NT2/D1 (cell line): ENCODE data around the gene RBM42.
"Not testable (repeated sequence)": the region's sequence is repeated elsewhere in the genome, so short reads cannot be mapped to it uniquely, and the experiment has no call there.

Source experiments
- DNase-seq: peaks from one replicate; pipeline ENCODE4 v3.0.0-alpha.2; 2011; ENCODE audit warnings: low read depth, low spot score
- H3K27me3 ChIP-seq: 2 replicates; pipeline ENCODE4 v1.6.0; 2011; ENCODE audit warnings: mild to moderate bottlenecking; ENCODE audit not compliant: insufficient read length, insufficient read depth
- H3K36me3 ChIP-seq: 2 replicates; pipeline ENCODE4 v1.6.1; 2011; ENCODE audit warnings: mild to moderate bottlenecking, low read length, mixed read lengths; ENCODE audit not compliant: insufficient read depth, insufficient read length
- H3K4me1 ChIP-seq: 2 replicates; pipeline ENCODE4 v1.5.1; 2011; ENCODE audit not compliant: insufficient read depth, insufficient read length
- H3K4me3 ChIP-seq: 2 replicates; pipeline ENCODE4 v1.5.1; 2011; ENCODE audit warnings: low read depth; ENCODE audit not compliant: insufficient read length
- H3K9ac ChIP-seq: 2 replicates; pipeline ENCODE4 v1.6.0; 2011; ENCODE audit warnings: low read depth; ENCODE audit not compliant: insufficient read length
- H3K9me3 ChIP-seq: 2 replicates; pipeline ENCODE4 v1.5.1; 2011; ENCODE audit warnings: mild to moderate bottlenecking, low read length; ENCODE audit not compliant: insufficient read depth
- SUZ12 ChIP-seq: IDR thresholded peaks from 2 replicates; pipeline ENCODE4 v1.6.1; 2011; ENCODE audit not compliant: insufficient read length, insufficient read depth; ENCODE audit errors: extremely low read depth
- YY1 ChIP-seq: IDR thresholded peaks from 2 replicates; pipeline ENCODE4 v1.6.1; 2011; ENCODE audit not compliant: insufficient read length, insufficient read depth
- ZNF274 ChIP-seq: IDR thresholded peaks from 2 replicates; pipeline ENCODE4 v1.6.1; 2011; ENCODE audit warnings: mild to moderate bottlenecking, low read depth, low read length

Gene RBM42

DNA sequence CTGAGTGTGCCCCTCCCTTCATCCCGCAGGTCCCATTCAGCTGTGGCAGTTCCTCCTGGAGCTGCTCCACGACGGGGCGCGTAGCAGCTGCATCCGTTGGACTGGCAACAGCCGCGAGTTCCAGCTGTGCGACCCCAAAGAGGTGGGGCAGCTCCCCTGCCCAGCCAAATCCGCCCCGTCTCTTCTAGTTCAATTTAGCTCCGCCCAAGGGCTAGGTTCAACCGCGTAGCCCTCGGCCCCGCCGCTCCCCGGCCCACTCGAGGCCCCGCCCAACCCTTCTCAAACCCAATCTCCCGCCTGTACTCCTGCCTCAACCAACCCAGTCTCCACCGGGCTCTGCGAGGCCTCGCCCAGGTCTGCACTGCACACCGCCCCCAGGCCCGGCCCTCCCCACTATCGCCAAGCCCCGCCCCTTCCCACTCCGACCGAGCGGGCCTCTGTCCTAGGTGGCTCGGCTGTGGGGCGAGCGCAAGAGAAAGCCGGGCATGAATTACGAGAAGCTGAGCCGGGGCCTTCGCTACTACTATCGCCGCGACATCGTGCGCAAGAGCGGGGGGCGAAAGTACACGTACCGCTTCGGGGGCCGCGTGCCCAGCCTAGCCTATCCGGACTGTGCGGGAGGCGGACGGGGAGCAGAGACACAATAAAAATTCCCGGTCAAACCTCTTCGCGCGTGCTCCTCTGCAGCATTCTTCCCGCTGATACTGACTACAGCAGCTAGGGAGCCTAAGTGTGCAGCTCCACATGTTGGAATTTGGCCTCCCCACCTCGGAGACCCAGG lies 15.6 kb downstream of the RBM42 start:
- Histone ChIP-seq H3K27me3 (no peaks in the 10 kb centered on the region), H3K4me3 (peak overlapping the region; percentile 56), H3K36me3 (no peaks in the 10 kb centered on the region), H3K9me3 (no peaks in the 10 kb centered on the region), H3K9ac (peak overlapping the region; percentile 72), H3K4me1 (peaks cover 9% of the 10 kb centered on the region)
- TF ChIP-seq YY1 (no peak), ZNF274 (no peak)
- peak; percentile 68 for DNase-seq

DNA sequence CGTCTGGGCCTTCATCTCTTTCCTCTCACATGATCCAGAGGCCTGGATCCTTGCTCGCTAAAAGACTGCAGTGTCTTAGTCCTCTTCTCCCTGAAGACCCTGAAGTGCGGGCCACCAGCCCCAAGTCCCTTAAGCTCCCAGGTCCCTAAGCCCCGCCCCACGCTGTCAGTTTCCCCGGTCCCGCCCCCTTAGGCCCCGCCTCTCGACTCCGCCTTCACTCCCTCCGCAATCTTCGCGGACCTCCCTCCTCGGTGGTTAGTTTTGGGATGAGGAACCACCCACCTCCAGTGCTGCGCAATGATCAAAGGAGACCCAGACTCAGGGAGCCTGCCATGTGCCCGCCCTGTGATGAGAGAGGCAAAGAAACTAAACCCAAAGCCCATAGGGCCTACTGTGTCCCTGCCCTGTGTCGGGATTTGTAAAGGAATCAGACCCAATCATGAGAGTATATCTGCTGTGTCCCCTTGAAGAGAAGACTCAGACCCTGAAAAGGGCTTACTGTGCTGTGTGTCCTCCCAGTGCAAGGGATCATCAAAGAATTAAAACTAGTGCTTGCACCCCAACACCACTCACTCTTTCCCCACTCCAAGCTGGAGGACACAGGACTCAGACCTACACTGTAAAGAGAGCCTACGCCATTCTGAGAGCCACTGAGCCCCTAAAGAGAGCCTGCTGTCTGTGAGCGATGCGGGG lies 16.3 kb downstream of the RBM42 start:
- DNase-seq, result peak; percentile 43
- Histone ChIP-seq H3K27me3 (no peaks in the 10 kb centered on the region), H3K4me1 (peaks cover 9% of the 10 kb centered on the region), H3K9me3 (no peaks in the 10 kb centered on the region), H3K36me3 (no peaks in the 10 kb centered on the region), H3K4me3 (peak overlapping the region; percentile 56), H3K9ac (peak overlapping the region; percentile 58)
- TF ChIP-seq YY1 (no peak), SUZ12 (no peak), ZNF274 (no peak)

DNA sequence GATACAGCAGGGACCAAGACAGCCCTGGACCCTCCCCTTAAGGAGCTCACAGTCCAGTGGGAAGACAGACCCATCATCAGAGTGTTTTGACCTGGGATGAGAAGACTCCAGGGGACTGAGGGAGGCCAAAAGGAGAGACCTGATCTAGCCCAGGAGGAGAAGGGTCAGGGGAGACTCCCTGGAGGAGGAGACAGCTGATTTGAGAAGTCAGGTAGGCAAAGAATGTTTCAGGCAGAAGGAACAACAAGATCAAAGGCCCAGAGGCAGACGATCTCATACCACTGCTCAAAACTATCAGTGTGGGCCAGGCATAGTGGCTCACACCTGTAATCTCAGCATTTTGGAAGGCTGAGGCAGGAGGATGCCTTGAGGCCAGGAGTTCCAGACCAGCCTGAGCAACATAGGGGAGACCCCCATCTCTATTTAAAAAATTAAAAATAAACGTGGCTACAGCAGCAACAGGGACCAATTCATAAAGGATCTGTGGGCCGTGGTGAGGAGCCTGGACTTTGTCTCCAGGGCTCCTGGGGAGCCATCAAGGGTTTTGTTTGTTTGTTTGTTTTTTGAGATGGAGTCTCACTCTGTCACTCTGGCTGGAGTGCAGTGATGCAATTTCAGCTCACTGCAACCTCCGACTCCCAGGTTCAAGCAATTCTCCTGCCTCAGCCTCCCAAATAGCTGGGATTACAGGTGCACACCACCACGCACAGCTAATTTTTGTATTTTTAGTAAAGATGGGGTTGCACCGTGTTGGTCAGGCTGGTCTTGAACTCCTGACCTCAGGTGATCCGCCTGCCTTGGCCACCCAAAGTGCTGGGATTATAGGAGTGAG lies 17.1 kb downstream of the RBM42 start:
- Histone ChIP-seq H3K36me3 (peaks cover 3% of the 10 kb centered on the region), H3K27me3 (no peaks in the 10 kb centered on the region), H3K4me1 (peaks cover 9% of the 10 kb centered on the region), H3K9me3 (no peaks in the 10 kb centered on the region), H3K4me3 (peak overlapping the region; percentile 1), H3K9ac (no peak overlapping the region)
- TF ChIP-seq ZNF274, result no peak
- no peak for TF ChIP-seq YY1
- no peak for TF ChIP-seq SUZ12
- no peak for DNase-seq

DNA sequence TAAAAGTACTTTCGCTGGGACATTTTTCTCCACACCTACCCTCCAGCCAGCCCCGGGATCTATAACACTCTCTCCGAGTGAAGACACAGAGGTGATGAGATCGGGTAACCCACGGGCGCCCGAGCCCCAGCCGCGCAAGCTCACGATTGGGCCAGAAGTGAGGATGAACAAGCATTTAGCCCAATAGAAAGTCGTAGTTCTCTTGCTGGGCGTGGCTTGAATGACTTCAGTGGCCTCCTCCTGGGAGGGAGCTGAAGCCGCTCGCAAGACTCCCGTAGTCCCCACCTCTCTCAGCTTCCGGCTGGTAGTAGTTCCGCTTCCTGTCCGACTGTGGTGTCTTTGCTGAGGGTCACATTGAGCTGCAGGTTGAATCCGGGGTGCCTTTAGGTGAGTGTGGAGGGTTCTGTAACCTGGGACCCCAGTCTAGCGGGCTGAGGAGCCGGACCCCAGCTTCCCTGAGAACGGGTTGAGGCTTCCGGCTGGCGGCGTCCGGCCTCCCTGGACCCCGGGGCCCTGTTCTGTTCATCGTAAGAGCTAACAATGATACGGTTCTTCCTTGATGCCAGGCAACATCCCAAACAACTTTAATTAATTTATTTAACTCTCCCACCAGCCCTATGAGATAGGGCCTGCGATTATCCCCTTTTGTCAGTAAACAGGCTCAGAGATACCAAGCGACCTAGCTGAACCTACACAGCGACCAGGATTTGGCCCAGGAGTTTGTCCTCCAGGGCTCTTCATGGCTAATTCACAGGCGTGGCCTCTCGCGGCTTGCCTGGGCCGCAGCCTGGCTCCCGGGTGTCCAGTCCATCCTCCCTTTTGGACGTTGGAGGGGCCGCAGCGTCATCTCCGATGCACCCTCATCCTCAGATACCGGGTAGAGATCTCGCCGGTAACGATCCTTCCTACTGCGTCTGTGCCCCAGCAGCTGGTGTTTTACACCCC lies 19.5 kb downstream of the RBM42 start, which contains the start of gene COX6B1:
COX6B1 (plus strand) TSS at position 307 of the 945 bp plus-strand sequence. CDS start 2,921 bp downstream, outside the sequence.
- Histone ChIP-seq H3K9me3 (no peaks in the 10 kb centered on the region), H3K4me1 (peaks cover 3% of the 10 kb centered on the region), H3K4me3 (peak within 1 kb of the TSS; percentile 88), H3K27me3 (no peaks in the 10 kb centered on the region), H3K9ac (peak within 1 kb of the TSS; percentile 92), H3K36me3 (peaks cover 16% of the 10 kb centered on the region)
- DNase-seq, result peak; percentile 82
- no peak for TF ChIP-seq YY1

DNA sequence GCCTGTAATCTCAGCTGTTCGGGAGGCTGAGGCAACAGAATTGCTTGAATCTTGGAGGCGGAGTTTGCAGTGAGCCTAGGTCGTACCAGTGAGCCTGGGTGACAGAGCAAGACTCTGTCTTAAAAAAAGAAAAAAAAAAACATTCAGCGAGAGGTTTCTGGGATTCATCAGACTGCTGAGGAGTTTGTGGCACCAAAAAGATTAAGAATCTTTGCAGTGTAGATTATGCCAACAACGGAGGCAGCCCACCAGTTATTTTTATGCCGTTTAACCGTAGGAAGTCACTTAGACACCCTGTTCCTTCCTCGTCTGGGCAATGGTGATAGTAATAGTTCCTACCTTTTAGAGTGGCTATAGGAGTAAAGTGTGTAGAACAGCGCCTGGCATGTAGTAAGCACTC lies 21.7 kb downstream of the RBM42 start:
- Histone ChIP-seq H3K9me3 (no peaks in the 10 kb centered on the region), H3K36me3 (peaks cover 32% of the 10 kb centered on the region), H3K9ac (no peak overlapping the region), H3K4me1 (peaks cover 3% of the 10 kb centered on the region), H3K27me3 (no peaks in the 10 kb centered on the region), H3K4me3 (no peak overlapping the region)
- no peak for DNase-seq
- no peak for TF ChIP-seq ZNF274
- no peak for TF ChIP-seq SUZ12
- TF ChIP-seq YY1, result no peak

DNA sequence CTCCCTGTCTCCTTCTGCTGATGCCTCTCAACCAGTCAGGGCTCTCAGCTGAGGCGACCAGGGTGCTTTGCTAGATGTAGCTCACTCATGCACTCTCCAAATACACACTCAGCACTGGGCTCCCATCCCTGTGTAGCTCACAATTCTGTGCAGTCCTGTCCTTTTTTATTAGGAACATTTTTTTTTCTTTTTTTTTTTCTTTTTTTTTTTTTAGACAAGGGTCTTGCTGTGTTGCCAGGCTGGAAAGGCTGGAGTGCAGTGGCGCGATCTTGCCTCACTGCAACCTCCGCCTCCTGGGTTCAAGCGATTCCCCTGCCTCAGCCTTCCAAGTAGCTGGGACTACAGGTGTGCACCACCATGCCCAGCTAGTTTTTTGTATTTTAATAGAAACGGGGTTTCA lies 26.0 kb downstream of the RBM42 start:
- H3K27me3 ChIP-seq, H3K4me3 ChIP-seq, H3K9me3 ChIP-seq, DNase-seq, H3K4me1 ChIP-seq, H3K9ac ChIP-seq: not testable (repeated sequence)
- peaks cover 56% of the 10 kb centered on the region for H3K36me3 ChIP-seq

DNA sequence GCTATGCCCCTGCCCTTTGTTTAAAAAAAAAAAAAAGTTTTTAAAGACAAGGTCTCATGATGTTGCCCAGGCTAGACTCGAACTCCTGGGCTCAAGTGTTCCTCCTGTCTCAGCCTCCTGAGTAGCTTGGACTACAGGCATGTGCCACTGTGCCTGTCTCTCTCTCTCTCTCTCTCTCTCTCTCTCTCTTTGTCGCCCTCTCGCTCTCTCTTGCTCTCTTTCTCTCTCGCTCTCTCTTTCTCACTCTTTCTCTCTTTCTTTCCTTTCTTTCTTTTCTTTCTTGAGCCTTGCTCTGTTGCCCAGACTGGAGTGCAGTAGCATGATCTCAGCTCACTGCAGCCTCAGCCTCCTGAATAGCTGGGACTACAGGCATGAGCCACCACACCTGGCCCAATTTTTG lies 26.8 kb downstream of the RBM42 start:
- Histone ChIP-seq H3K36me3 (peaks cover 58% of the 10 kb centered on the region), H3K9me3 (no peaks in the 10 kb centered on the region), H3K4me3 (no peak overlapping the region), H3K4me1 (no peaks in the 10 kb centered on the region), H3K27me3 (no peaks in the 10 kb centered on the region), H3K9ac (no peak overlapping the region)
- TF ChIP-seq YY1, result no peak
- no peak for TF ChIP-seq ZNF274
- TF ChIP-seq SUZ12, result no peak
- no peak for DNase-seq
